ENCODE results near the gene CC2D1A.
"Not testable (repeated sequence)": the region's sequence is repeated elsewhere in the genome, so short reads cannot be mapped to it uniquely, and the experiment has no call there.

CC2D1A gene

GRCh38 chr19:13965377-13965896 lies 59.4 kb downstream of the CC2D1A start:
- no peak for TF ChIP-seq CTCF (IDR thresholded peaks at IDR 0.05; ENCODE audit: unreplicated experiment in 3 of 3)
- Mint-ChIP-seq H3K4me3 (no peak overlapping the region), H3K27ac (no peak overlapping the region), H3K9me3 (no peaks in the 10 kb centered on the region), H3K36me3 (ENCODE audit: low read depth) (peaks cover 34% of the 10 kb centered on the region), H3K4me1 (peaks cover 4% of the 10 kb centered on the region), H3K27me3 (ENCODE audit: low read depth) (no peaks in the 10 kb centered on the region)

GRCh38 chr19:13965926-13966683 lies 60.1 kb downstream of the CC2D1A start:
- peaks cover 31% of the 10 kb centered on the region for H3K36me3 Mint-ChIP-seq (ENCODE audit: low read depth)
- peaks cover 4% of the 10 kb centered on the region for H3K4me1 Mint-ChIP-seq
- no peaks in the 10 kb centered on the region for H3K27me3 Mint-ChIP-seq (ENCODE audit: low read depth)
- H3K4me3 Mint-ChIP-seq = no peak overlapping the region
- H3K9me3 Mint-ChIP-seq = no peaks in the 10 kb centered on the region
- no peak overlapping the region for H3K27ac Mint-ChIP-seq
- TF ChIP-seq CTCF (IDR thresholded peaks at IDR 0.05; ENCODE audit: unreplicated experiment in 3 of 3) = no peak

GRCh38 chr19:13966684-13967128 lies 60.7 kb downstream of the CC2D1A start:
- Mint-ChIP-seq H3K36me3 (ENCODE audit: low read depth) (peaks cover 26% of the 10 kb centered on the region), H3K4me3 (no peak overlapping the region), H3K9me3 (no peaks in the 10 kb centered on the region), H3K27ac (no peak overlapping the region), H3K4me1 (peaks cover under 1% of the 10 kb centered on the region), H3K27me3 (ENCODE audit: low read depth) (no peaks in the 10 kb centered on the region)
- TF ChIP-seq CTCF (IDR thresholded peaks at IDR 0.05; ENCODE audit: unreplicated experiment in 3 of 3) = no peak

GRCh38 chr19:13967206-13967605 lies 61.2 kb downstream of the CC2D1A start:
- not testable (repeated sequence) for H3K4me3 Mint-ChIP-seq; H3K9me3 Mint-ChIP-seq; H3K27me3 Mint-ChIP-seq (ENCODE audit: low read depth); H3K4me1 Mint-ChIP-seq; H3K27ac Mint-ChIP-seq
- H3K36me3 Mint-ChIP-seq (ENCODE audit: low read depth) = peaks cover 26% of the 10 kb centered on the region

GRCh38 chr19:13968383-13968935 lies 62.5 kb downstream of the CC2D1A start:
- Mint-ChIP-seq H3K4me3 (no peak overlapping the region), H3K4me1 (no peaks in the 10 kb centered on the region), H3K27me3 (ENCODE audit: low read depth) (no peaks in the 10 kb centered on the region), H3K9me3 (no peaks in the 10 kb centered on the region), H3K36me3 (ENCODE audit: low read depth) (peaks cover 32% of the 10 kb centered on the region), H3K27ac (no peak overlapping the region)
- no peak for TF ChIP-seq CTCF (IDR thresholded peaks at IDR 0.05; ENCODE audit: unreplicated experiment in 3 of 3)

- peaks cover 34% of the 10 kb centered on the region for H3K36me3 Mint-ChIP-seq (ENCODE audit: low read depth)
- H3K4me3 Mint-ChIP-seq = no peak overlapping the region
- H3K27me3 Mint-ChIP-seq (ENCODE audit: low read depth) = no peaks in the 10 kb centered on the region
- no peak for TF ChIP-seq CTCF (IDR thresholded peaks at IDR 0.05; ENCODE audit: unreplicated experiment in 3 of 3)
- H3K27ac Mint-ChIP-seq = no peak overlapping the region
- H3K9me3 Mint-ChIP-seq = no peaks in the 10 kb centered on the region
- no peaks in the 10 kb centered on the region for H3K4me1 Mint-ChIP-seq
Observed at GRCh38 chr19:13968999-13969398, 63.0 kb downstream of the CC2D1A start.

Measured in nephron (organoid).